GM19452 (cell line): ENCODE data around the gene NCS1.

Experiments used
- ATAC-seq: cut with Tn5 transposase; IDR thresholded peaks from one replicate; pipeline ENCODE4 v1.9.1; 2021; ENCODE audit not compliant: unreplicated experiment

Gene NCS1

DNA sequence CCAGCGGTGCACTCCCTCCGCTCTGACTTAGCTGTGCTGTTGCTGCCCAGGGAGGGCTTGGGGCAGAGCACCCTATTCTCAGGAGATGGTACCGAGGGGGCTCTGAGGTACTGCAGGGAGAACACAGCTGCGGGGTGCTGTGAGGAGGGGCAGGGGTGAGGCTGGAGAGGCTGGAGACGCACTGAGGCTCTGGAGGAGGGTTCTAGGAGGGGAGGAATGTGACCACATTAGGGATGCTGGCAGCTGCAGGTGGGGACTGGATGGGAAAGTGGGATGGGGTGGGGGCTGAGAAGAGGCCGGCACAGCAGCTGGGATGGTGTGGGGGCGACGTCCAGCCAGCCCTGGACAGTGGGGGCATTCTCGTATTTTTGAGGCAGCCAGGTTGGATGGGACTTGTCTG lies 20.9 kb downstream of the NCS1 start:
- ATAC-seq, result no peak

DNA sequence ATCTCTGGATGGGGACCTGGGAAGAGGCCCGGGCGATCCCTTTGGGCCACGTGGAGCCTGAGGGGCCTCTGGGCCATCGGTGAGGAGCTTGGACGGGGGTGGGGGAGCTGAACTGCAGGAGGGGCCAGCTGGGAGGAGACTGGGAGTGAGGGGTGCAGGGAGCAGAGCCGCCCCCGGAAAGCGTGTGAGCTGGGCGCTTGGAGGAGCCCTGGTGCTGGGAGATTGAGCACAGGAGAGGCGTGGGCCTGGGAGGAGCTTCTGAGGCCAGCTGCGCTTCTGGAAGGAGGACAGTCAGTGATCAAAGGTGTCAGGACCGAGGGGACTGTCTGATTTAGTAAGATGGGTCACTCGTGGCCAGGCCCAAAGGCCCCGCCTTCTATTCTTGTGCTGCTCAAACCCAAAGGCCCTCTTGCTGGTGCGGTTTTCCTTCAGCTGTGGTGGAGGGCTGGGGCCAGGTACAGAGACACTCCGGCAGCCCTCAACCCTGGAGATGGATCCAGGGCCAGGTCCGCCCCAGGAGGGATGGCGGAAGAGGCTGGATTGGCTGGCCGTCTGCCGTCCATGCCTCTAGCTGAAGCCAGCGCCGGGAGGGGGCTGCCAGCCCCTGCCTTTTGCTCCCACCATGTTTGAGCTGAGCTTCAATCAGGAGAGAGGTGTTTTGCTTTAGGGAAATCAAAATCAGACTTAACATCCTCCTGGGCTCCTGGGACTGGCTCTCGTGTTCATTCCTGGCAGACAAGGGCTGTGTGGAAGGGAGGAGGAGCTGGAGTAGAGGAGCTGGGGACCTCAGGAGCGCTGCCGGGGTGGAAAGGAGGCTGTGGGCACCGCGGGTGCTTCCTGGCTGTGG lies 21.6 kb downstream of the NCS1 start:
- no peak for ATAC-seq

GRCh38 chr9:130194378-130194932 lies 22.3 kb downstream of the NCS1 start:
- ATAC-seq, result no peak

- ATAC-seq, result no peak
These were observed 23.4 kb downstream of the NCS1 start for GRCh38 chr9:130195638-130196037.

- ATAC-seq, result no peak
These were observed 24.4 kb downstream of the NCS1 start for GRCh38 chr9:130196643-130197042.

- ATAC-seq, result no peak
These were observed 25.2 kb downstream of the NCS1 start for GRCh38 chr9:130197386-130197785.

GRCh38 chr9:130197888-130198287 lies 25.7 kb downstream of the NCS1 start:
- ATAC-seq, result no peak

- ATAC-seq, result no peak
These were observed 26.4 kb downstream of the NCS1 start for GRCh38 chr9:130198501-130199179.

- ATAC-seq, result no peak
These were observed 27.4 kb downstream of the NCS1 start for GRCh38 chr9:130199605-130200004.

DNA sequence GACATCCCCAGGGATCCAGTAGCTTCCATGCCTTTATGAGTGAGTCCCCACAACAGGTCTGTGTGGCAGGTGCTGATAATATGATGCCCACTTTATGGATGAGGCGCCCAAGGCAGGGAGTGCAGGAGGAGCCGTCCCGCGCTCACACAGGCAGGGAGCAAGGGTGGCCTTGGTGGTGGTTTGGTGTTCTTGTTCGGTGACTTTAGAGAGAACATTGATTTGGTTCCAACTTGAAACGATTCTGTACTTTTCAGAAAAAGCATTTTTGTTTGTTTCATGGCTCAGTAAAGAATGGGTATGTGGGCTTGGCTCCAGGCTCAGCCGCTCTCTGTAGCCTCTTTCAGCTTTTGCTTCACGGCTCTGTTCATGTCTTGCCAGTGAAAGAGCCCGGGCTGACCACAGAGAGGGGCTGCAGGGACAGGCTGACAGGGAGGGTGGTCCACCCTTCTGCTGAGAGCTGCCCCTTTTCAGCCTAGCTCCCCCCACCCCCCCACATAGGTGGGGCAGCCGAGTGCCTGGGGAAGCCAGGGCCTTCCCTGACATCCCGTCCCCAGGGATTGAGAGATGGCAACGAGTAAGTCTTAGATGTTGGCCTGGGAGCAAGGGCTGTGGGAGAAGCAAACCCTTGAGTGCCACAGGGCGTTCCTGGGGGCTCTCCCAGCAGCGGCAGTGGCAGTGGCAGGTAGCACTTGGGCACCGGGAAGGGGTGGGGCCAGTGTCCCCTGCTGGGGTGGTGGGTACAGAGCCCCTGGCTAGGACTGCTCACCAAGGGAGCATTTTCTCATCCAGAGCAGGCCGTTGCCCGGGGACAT lies 28.0 kb downstream of the NCS1 start:
- no peak for ATAC-seq

- no peak for ATAC-seq
These were observed 29.2 kb downstream of the NCS1 start for GRCh38 chr9:130201399-130201873.

DNA sequence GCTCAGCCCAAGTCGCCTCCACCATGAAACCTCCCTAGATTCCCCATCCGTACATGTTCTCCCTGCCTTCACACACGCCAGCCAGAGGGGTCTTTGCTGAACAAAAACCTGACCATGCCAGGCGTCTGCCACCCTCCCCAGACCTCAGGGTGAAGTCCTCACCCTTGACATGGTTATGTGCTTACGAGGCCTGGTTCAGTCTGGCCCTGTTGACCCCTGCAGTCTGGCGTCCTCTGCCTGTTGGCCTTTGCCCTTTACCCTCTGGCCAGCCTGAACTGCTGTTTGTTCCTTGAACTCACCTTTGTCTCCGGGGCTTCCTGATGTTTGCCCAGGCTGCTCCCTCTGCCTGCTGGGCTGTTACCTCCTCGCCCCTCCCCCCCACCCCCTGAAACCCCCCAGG lies 29.8 kb downstream of the NCS1 start:
- ATAC-seq, result no peak

DNA sequence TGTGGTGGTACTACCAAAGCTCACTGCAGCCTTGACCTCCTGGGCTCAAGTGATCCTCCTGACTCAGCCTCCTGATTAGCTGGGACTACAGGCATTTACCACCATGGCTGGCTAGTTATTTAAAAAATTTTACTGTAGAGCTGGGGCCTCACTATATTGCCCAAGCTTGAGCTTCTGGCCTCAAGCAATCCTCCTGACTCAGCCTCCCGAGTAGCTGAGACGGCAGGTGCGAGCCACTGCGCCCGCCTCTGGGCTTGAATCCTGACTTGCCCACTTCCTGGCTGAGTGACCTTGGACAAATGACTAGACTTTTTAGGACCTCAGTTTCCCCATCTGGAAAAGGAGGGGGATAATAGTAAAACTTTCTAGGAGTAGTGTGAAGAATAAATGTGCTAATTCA lies 32.1 kb downstream of the NCS1 start:
- ATAC-seq, result no peak

DNA sequence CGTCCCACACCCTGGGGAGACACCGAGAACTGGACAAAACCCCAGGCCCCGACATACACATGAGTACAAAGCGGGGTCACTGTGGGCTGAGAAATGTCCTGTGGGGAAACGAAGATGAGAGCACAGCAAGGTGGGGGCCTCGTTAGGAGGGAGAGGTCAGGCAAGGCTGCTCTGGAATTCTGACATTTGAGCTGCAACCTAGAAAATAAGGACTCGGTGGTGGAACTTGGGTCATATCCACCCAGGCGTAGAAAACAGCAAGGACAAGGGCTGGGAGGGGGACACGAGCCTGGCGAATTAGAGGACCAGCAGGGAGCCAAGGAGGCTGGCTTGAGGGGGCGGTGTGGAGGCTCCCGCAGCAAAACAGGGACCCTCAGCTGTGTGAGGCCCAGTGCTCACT lies 32.8 kb downstream of the NCS1 start:
- no peak for ATAC-seq

GRCh38 chr9:130205912-130206311 lies 33.7 kb downstream of the NCS1 start:
- ATAC-seq, result no peak

DNA sequence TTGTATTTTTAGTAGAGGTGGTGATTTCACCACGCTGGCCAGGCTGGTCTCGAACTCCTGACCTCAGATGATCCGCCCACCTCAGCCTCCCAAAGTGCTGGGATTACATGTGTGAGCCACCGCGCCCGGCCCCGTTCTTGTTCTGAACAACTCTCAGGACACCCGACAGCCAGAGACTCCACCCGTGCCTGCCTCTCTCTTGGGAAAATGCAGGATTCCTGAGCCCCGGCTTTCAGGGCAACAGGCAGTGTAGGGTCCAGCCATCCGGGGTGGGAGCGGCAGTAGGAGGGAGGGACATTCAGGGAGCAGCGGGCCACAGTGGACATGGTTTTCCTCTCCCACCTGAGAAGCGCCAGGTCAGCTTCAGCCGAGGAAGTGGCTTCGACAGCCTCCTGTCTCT lies 34.4 kb downstream of the NCS1 start:
- ATAC-seq, result no peak

GRCh38 chr9:130207241-130207992 lies 35.2 kb downstream of the NCS1 start:
- no peak for ATAC-seq

GRCh38 chr9:130208600-130209347 lies 36.6 kb downstream of the NCS1 start:
- no peak for ATAC-seq

DNA sequence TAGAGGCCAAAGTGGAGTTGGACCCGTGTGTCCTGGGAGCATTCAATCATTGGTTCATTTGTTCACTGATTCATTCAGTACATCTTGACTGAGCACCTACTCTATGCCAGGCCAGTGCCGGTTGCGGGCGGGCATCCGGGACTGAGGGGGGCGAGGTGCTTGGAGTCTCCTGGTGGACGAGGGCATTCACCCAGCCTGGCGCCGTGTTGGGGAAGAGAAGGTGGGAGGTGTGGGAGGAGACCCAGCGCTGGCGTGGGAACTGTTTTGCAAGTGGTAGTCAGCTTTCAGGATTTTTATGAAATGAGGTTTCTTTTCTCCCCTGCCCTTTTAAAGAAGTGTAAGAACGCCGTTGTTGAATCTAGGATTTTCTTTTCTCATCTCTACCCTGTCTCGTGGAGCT lies 37.2 kb downstream of the NCS1 start:
- no peak for ATAC-seq
